Breast epithelium (tissue), 4 donors: ENCODE results near the gene PBRM1. TPM values are rescaled to one million over a fixed set of nuclear protein-coding genes. Genes with fewer than 3 reads are reported as not detected.

ENCODE experiments used
- DNase-seq, 2 donors: peaks; one replicate each; pipeline ENCODE4 v3.0.0-alpha.2; 2019; ENCODE audit warnings: low spot score in 2 of 2
- H3K27ac ChIP-seq, 2 donors: fragments of 200-600 bp; sonication (generic) in 1 of 2; one replicate each; pipeline ENCODE4 v1.5.1; 2016 to 2019; ENCODE audit warnings: mild to moderate bottlenecking in 1 of 2
- H3K27me3 ChIP-seq, 2 donors: fragments of 200-600 bp; sonication (generic) in 1 of 2; one replicate each; pipeline versions ENCODE4 v1.5.1 to v1.6.0; 2017 to 2019; ENCODE audit warnings: control low read depth in 1 of 2, mild to moderate bottlenecking in 1 of 2
- H3K36me3 ChIP-seq: fragments of 200-600 bp; one replicate; pipeline ENCODE4 v1.5.1; 2019
- H3K4me1 ChIP-seq, 2 donors: fragments of 200-600 bp; sonication (generic); one replicate each; pipeline ENCODE4 v1.5.1; 2016 to 2019; ENCODE audit warnings: control low read depth in 1 of 2
- H3K4me3 ChIP-seq, 3 donors: fragments of 200-600 bp; sonication (generic); 1 replicate in 2 of 3; 2 replicates in 1 of 3; pipeline ENCODE4 v1.5.1; 2016 to 2019; ENCODE audit warnings: mild to moderate bottlenecking in 3 of 3, moderate library complexity in 2 of 3
- H3K9me3 ChIP-seq, 2 donors: fragments of 200-600 bp; sonication (generic) in 1 of 2; one replicate each; pipeline ENCODE4 v1.5.1; 2016 to 2019; ENCODE audit warnings: control low read depth in 1 of 2
- POLR2A ChIP-seq: fragments of 450-650 bp; IDR thresholded peaks from one replicate; pipeline ENCODE4 v1.6.1; 2016; ENCODE audit warnings: antibody characterized with exemption, mild to moderate bottlenecking, moderate library complexity
- POLR2AphosphoS5 ChIP-seq, 3 donors: sonication (generic); formaldehyde crosslinking; IDR thresholded peaks; one replicate each; pipeline ENCODE4 v1.6.1; 2017; ENCODE audit warnings: antibody characterized with exemption in 3 of 3
- intact Hi-C: fragments of 100-400 bp; cut with DNase I; formaldehyde crosslinking; loops from one replicate; pipeline ENCODE4 v1.15.1; 2023; ENCODE audit warnings: low total_unique reads
- total RNA-seq, 3 donors: library from RNA; depleted of rRNA; stranded (reverse); fragments of >200 nt; gene quantifications; one replicate each; pipeline ENCODE4 v1.1.0, GENCODE V29; 2016
- TF ChIP-seq, protein P1 (sequence below), 3 donors: fragments of 450-650 bp; IDR thresholded peaks; one replicate each; pipeline ENCODE4 v1.5.1; 2016 to 2017; ENCODE audit warnings: antibody characterized with exemption in 3 of 3, mild to moderate bottlenecking in 3 of 3, moderate library complexity in 3 of 3

Gene PBRM1
- total RNA-seq, 3 donors from 2014 or later = 81.0 to 98.7 (median 98.6) TPM

DNA sequence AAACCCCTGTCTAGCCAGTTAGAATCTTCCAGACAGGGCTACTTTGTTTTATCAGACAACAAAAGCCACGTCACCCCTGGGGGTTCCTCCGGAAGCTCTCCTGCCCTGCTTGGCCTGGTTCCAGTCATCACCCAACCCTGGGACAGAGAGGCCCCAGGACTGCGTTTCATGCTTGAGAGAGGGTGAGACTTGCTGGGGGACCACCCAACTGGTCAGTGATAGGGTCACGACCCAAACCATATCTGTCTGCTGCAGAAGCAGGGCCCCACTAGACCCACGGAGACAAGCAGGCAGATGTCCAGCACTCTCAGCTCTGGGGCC lies 153.2 kb downstream of the PBRM1 start:
- H3K27me3 ChIP-seq = no peaks in the 10 kb centered on the region
- TF ChIP-seq, protein P1, sequence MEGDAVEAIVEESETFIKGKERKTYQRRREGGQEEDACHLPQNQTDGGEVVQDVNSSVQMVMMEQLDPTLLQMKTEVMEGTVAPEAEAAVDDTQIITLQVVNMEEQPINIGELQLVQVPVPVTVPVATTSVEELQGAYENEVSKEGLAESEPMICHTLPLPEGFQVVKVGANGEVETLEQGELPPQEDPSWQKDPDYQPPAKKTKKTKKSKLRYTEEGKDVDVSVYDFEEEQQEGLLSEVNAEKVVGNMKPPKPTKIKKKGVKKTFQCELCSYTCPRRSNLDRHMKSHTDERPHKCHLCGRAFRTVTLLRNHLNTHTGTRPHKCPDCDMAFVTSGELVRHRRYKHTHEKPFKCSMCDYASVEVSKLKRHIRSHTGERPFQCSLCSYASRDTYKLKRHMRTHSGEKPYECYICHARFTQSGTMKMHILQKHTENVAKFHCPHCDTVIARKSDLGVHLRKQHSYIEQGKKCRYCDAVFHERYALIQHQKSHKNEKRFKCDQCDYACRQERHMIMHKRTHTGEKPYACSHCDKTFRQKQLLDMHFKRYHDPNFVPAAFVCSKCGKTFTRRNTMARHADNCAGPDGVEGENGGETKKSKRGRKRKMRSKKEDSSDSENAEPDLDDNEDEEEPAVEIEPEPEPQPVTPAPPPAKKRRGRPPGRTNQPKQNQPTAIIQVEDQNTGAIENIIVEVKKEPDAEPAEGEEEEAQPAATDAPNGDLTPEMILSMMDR (IDR thresholded peaks at IDR 0.05) = no peak
- no peak for TF ChIP-seq POLR2A
- TF ChIP-seq POLR2AphosphoS5 (IDR thresholded peaks at IDR 0.05) = no peak
- peak overlapping the region; percentile 64 to 97 (median 70) for H3K4me3 ChIP-seq
- no peaks in the 10 kb centered on the region for H3K36me3 ChIP-seq
- no peak for DNase-seq
- H3K4me1 ChIP-seq = peaks cover 10 to 11% of the 10 kb centered on the region in 2 donors
- H3K27ac ChIP-seq = peak overlapping the region; percentile 60 to 94
- H3K9me3 ChIP-seq = no peaks in the 10 kb centered on the region
- intact Hi-C loops = loop anchor here (10.0 kb wide), 2 partner anchors 58 to 172 kb away; partner anchors contain the start of genes GLT8D1 and SPCS1

DNA sequence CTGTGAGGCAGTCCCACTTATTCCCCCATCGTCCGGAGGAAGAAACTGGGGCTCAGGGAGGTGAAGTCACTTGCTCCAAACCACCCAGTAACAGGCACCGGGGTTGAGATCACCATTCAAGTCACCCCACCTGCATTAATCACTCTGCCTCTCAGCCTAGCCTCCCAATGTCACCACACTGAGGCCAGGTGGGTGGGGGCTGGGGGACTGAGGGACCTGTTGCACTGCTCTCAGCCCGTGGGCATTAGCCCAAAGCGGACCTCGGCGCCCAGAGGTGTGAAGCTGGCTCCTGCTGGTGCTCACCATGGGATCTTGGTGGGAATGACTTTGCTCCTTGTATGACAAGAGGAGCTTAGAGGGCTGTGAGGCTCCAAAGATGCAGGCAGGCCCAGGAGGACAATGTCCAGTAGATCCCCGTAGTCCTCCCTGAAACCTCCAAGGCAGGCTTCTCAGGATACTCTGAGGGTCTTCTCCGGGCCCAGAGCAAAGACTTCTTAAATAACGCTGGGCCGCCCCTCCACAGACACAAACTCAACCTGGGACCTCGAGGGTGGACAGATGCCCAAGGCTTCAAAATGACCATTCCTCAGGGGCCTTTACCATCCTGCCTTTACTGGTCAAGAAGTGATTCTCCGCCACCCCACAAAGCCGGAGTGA lies 153.7 kb downstream of the PBRM1 start:
- peak overlapping the region; percentile 40 to 94 for H3K27ac ChIP-seq
- peak in 1 of 2 donors; percentile 49 for DNase-seq
- H3K4me3 ChIP-seq = peak overlapping the region; percentile 64 to 97 (median 70)
- H3K36me3 ChIP-seq = no peaks in the 10 kb centered on the region
- TF ChIP-seq, protein P1 (IDR thresholded peaks at IDR 0.05) = no peak
- H3K27me3 ChIP-seq = no peaks in the 10 kb centered on the region
- intact Hi-C loops = loop anchor here (10.0 kb wide), 2 partner anchors 57 to 173 kb away; partner anchors contain the start of genes GLT8D1 and SPCS1
- H3K9me3 ChIP-seq = no peaks in the 10 kb centered on the region
- peaks cover 7 to 10% of the 10 kb centered on the region in 2 donors for H3K4me1 ChIP-seq

DNA sequence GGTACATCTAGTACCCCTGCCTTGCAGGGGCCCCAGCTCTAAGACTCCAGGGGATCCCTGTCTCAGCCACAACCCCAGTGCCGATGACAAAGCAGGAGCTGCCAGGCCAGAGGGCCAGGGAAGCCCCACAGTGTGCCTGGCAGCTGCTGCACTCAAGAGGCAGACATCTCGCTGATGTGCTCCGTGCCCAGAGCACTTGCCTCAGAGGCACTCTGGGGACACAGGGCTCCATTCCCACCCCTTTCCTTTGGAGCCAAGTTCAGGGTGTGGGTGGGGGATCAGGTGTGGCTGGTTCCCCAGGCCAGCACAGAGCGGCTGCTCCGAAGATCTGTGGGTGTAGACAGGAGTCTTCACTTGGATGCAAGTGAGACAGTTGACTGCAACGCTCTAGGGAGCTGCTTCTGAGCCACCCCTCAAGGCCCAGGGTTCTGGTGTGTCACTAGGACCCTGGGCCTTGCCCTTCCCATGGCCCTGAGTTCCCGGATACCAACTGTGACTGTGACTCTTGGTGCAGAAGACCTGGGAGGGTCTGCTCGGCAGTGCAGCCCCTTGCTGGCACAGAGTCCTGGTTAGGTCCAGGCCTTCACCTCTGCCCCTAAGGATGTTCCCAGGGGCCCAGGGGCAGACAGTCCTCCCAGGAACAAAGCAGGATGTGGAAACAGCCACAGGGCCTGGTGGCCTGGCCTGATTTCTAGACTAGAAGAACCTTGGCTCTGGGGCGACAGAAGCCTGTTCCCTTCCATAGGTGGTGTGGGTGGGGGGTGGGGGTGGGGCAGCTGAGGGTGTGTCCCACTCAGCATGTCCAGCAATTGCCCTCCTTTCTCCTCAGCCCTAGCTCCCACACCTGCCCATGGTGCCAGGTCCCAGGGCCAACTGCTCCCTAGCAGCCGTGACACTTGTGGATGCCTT lies 154.5 kb downstream of the PBRM1 start:
- Histone ChIP-seq H3K27ac (peak overlapping the region; percentile 40 to 94), H3K36me3 (no peaks in the 10 kb centered on the region), H3K4me1 (peaks cover 7 to 10% of the 10 kb centered on the region in 2 donors), H3K27me3 (no peaks in the 10 kb centered on the region), H3K4me3 (peak overlapping the region in 1 of 3 donors; percentile 8), H3K9me3 (no peaks in the 10 kb centered on the region)
- intact Hi-C loops = loop anchor here (10.0 kb wide), 2 partner anchors 56 to 174 kb away; partner anchors contain the start of genes GLT8D1 and SPCS1
- DNase-seq = peak in 1 of 2 donors; percentile 38
- TF ChIP-seq POLR2AphosphoS5 (IDR thresholded peaks at IDR 0.05) = no peak
- TF ChIP-seq, protein P1 (IDR thresholded peaks at IDR 0.05) = no peak
- TF ChIP-seq POLR2A = no peak

DNA sequence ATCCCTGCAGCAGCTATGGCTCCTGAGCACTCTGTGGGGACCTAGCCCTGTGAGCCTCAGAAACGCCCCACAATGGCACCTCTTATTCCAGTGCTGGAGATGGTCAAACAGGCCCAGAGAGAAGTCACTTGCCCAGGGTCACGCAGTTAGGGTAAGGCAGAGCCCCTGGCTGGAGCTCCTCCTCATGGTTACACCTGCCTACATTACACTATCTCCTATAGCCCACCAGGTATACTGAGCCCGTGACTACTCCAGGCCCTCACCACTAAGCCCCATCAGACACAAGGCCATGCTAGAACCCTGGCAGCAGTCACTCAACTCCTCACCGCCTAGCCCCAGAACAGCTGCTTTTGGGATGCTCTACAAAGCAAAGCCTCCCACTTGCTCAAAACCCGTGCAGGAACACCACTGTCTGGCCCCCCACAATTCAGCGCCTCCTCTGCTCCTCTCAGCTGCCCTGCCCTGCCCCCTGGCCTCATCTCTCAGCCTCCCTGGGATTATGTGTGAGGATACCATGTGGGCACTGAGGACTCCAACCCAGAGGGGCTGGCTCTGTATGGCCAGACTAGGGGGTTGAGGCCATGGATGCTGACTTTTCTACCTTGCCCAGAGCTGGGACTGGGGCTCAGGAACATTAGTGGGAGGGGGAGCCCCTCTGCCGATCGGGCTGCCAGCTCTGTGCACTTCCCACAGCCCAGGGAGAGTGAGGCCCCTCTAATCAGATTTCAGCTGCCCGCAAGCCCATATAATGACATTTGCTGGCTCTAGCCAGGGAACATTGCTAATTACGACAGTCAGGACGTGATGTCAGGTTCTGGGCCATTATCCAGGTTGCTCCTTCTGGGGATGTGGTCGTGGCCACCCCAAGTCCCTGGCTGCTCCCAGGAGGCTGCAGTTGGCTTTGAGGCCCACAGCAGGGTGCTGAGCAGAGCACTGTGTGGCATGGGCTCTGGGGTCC lies 156.1 kb downstream of the PBRM1 start:
- intact Hi-C loops = loop anchor here (10.0 kb wide), 2 partner anchors 55 to 175 kb away; partner anchors contain the start of genes GLT8D1 and SPCS1
- H3K27me3 ChIP-seq = no peaks in the 10 kb centered on the region
- peak in 1 of 2 donors; percentile 34 for DNase-seq
- TF ChIP-seq, protein P1 (IDR thresholded peaks at IDR 0.05) = no peak
- TF ChIP-seq POLR2AphosphoS5 (IDR thresholded peaks at IDR 0.05) (no peak), POLR2A (no peak)
- peaks cover 9 to 22% of the 10 kb centered on the region in 2 donors for H3K4me1 ChIP-seq
- H3K4me3 ChIP-seq = no peak overlapping the region
- H3K36me3 ChIP-seq = no peaks in the 10 kb centered on the region
- peak overlapping the region; percentile 31 to 94 for H3K27ac ChIP-seq
- H3K9me3 ChIP-seq = no peaks in the 10 kb centered on the region
